GM19328 (cell line): ENCODE data around the gene TRPM3.

Experiments
- ATAC-seq: cut with Tn5 transposase; IDR thresholded peaks from one replicate; pipeline ENCODE4 v1.9.1; 2021; ENCODE audit warnings: mild to moderate bottlenecking, moderate library complexity; ENCODE audit not compliant: unreplicated experiment

Gene TRPM3

DNA sequence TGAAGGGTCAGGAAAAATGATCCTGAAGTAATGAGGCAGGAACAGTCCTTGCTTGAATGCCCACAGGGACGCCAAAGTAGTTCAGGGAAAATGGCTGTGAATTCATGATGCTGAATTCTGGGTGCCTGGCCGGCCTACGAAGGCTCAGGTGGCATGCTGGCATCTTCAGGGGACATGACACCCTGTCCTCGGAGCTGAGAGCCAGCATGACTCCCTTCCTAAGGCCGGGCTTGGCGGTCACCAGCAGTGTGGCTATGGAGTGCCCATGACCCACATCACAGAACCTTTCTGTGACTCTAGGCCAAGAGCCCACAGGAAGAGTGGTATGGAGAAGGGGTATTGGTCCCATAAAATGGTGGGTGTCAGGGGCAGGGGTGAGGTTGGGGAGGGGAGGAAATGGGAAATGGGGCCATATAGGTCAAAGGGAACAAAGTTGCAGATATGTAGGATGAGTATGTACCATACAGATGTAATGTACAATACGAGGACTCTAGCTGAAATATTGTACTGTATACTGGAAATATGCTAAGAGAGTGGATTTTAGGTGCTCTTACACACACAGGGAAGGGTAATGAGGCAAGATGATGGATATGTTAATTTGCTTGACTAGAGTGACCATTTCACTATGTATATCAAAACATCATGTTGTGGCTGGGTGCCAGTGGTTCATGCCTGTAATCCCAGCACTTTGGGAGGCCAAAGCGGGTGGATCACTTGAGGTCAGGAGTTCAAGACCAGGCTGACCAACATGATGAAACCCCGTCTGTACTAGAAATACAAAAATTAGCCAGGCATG is 504.2 kb downstream of the TRPM3 start:
- ATAC-seq, result no peak

DNA sequence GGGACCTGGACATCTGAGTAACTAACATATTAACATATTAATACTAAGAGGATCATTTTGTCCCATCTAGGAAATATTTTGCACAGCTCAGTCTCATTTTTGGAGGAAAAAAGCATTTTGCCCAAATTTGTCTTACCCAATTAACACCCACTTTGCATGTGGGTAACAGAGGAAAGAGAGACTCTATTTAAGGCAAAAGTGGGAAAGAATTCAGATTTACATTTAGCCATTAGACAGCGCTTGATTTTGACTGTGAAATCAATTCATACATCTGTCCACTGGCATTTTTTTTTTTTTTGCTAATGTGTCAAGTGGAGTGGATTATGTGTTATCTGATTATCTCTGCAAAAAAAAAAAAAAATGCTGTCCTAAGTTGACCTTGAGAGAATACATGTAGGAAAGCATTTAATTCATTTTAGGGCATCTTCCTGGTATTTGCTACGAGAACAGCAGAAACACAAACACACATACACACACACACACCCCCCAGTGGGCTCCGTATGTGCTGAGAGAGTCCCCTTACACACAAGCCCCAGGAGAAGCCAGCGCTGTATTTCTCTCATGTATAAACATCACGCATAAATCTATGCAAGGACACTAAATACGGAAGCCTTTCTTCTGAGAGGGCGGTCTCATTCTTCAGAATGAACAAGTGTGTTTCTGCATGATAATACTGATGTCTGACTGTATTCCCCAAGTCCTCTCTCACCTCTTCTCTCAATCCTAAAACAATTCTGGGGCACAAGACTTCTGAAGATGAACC is 505.0 kb downstream of the TRPM3 start:
- ATAC-seq, result no peak

DNA sequence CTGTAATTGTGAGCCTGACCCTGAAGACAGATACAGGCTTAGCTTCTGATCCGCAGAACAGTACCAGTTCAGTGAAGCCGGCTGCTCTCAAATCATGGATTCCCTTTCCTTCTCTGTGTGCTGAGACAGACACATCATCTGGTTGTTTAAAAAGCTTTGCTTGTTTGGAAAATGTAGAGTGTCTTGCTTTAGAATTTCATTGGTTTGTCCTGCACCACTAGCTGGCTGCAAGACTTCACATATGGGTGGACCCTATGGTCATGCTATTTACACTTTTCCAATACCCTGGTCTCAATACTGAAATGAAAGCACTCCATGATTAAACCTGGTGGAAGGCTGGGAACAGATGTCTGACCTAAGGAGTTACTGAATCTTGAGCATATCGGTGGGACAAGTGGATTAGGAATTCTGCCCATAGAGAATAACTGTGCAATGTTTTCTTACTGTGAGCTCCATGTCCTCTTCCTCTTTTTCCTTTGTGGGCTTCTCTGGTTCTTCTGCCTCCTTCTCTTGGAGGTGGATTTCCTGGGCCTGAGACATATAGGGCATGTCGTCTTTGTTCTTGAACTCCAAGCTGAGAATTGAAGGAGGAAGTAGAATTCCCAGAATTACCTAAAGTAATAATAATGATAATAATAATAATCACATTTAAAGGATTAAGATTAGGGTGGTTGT is 505.8 kb downstream of the TRPM3 start:
- ATAC-seq, result no peak

DNA sequence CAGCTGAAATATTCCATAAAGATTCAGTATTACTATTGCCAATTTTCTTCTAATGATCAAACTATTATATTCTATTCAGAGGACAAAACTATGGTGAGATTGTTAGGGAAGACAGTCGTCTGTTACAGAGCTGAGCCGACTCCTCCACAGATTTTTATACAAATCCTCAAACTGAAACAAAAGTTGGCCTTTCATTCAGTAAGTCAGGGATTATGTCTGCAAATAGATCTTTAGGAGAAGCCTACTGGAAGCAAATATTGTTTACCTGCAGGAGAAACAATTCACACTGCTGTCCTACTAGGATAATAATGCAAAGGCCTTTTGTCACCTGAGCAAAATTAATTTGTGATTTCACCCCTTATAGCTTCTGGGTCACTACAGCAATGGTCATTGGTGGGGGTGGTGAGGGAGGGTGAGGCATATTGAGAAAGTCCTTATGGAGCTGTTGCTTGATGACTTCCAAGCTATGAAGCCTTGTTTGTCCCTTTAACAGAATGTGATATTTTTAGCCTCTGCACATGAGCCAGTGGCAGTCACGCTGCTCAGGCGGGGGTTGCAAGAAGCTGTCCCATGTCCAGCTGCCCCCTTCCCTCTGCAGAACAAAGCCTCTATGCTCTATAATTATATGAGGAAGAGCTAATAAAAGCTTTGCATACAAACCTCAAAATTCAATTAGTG is 506.5 kb downstream of the TRPM3 start:
- ATAC-seq, result no peak

DNA sequence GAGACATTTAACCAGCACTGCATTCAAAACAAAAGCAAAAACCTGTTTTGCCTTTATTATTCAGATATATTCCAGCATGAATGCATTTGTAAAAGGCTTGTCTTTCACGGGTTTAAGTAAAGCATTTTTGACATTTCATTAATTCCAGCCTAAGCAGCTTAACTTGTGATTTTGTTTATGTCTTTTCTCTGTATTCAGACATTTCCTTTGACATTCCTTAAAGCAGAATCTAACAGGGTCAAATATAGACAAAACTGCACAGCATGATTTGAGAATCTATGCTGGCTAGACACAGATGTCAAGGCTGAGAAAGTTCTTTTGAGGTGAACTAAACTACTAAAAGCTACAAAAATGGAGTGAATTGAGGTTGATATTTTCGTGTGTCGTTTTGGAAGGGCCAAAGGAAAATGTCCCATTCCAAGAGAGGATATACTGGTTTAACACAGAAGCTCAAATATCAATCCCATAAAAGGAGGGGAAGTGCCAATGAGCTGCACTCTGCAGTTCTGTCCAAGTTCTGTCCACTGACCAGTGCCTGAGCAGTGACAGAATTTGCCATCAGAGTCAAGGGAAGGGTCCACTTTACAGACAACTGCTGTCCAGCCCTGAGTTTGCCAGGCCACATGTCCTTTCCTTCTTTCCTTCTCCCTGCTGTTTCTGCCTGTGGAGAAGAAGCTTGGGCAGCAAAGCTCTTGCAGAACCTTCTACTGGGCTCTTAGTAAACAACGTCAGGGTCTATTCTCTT is 508.2 kb downstream of the TRPM3 start:
- ATAC-seq, result no peak

DNA sequence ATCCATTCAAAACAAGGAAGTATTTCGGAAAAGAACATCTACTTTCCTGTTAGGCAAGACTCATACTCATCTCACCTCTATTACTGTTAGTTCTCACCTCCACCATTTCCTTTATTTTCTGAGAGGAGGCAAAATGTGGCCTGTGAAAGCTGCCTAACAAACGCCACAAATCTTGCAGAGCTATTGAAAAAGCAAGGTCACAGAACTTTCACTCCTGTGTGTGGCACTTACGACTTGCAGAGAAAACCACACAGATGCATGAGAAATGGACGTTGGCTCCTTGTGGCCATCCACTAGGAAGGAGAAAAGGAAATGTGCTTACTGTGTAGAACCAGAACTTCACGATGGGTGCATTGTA is 511.2 kb downstream of the TRPM3 start:
- no peak for ATAC-seq

DNA sequence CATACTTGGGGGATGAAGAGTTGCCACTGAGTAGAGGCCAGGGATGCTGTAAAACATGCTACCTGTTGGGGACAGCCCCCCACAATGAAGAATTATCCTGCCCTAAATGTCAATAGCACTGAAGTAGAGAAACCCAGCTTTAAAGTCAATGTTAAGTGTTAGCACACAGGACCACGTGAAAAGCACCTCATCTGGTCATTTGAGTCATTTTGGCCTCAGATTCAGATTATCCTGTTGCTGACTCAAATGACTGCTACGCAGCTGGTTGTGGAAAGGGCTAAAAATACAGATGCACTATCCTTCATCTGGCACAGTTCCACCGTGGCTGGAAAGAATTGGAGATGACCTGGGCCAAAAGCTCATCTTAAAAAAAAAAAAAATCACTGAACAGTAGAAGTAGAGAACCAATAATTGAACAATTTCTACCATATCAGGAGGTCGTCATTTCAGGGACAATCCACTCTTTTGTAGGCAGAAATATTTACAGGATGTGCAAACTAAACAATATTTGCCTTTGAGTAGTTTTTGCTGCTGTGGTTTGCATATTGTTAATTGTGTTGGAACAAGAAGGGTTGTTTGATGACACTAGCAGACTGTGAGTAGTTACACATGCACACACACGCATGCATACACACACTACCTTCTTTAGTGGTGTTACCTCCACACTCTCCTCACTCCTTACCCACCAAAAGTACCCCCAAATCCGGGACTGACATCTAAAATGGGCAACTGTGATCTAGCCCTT is 511.7 kb downstream of the TRPM3 start:
- ATAC-seq, result no peak

DNA sequence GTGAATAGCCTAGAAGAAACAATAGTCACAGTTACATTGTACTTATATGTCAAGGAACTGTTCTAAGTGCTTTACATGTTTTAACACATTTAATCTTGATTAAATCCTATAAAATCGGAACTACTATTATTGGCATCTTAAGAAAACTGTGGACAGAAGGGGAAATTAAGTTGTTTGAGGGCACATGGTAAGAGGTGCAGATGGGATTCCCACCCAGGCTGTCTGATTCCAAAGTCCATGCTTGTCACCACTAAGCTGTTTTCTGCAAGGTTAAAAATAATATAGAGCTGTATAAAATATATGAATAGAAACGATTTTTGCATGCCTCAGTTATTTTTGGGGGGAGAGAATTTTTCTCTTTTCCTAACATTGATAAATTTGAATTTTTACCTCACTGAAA is 512.4 kb downstream of the TRPM3 start:
- ATAC-seq, result no peak

DNA sequence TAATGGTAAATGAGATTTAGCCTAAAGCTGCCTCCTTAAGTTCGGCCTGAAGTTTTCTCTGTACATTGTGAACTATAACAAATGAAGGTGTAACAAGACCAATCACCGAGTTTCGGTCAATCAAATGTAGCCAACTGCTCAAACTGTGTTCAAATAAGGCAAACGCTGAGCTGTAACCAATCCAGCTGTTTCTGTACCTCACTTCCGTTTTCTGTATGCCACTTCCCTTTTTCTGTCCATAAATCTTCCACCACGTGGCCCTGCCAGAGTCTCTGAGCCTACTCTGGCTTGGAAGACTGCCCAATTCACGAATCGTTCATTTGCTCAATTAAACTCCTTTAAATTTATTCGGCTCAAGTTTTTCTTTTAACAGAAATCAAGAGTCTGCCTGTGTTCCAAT is 513.5 kb downstream of the TRPM3 start:
- no peak for ATAC-seq

DNA sequence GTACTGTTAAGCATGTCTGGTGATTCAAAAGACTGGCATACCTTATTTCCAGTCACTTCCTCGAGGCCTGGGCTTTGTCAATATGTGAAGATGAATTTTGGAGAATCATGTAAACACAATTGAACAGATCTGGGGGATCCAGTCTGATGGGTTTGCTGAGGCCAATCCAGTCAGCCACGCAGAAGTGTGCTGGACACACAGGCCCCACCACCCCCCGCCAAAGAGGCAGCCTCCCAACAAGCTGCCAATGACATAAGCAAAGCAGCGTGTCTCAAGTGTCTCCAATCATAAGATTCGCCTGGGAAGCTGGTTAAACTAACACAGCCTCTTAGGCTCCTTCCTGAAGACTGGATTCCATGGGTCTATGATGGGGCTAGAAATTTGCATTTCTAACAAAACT is 514.1 kb downstream of the TRPM3 start:
- ATAC-seq, result no peak

DNA sequence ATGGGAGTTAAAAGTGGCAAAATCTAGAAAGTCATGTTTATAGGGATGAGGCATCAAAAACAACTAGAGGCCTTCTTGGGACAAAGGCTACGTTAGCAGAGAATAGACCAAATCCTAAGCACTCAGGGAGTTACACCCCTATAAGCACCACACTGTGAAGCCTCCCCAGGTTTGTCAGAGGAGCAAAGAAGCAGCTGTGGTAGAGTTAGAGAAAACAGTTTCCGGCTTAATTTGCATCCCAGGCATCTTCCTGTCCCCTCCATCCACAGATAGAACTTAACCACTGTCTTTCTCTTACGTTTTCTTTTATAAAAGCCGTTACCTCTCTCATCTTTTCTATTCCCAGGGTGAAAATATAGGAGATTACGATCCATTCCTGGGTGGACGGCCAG is 518.4 kb downstream of the TRPM3 start:
- ATAC-seq, result no peak

DNA sequence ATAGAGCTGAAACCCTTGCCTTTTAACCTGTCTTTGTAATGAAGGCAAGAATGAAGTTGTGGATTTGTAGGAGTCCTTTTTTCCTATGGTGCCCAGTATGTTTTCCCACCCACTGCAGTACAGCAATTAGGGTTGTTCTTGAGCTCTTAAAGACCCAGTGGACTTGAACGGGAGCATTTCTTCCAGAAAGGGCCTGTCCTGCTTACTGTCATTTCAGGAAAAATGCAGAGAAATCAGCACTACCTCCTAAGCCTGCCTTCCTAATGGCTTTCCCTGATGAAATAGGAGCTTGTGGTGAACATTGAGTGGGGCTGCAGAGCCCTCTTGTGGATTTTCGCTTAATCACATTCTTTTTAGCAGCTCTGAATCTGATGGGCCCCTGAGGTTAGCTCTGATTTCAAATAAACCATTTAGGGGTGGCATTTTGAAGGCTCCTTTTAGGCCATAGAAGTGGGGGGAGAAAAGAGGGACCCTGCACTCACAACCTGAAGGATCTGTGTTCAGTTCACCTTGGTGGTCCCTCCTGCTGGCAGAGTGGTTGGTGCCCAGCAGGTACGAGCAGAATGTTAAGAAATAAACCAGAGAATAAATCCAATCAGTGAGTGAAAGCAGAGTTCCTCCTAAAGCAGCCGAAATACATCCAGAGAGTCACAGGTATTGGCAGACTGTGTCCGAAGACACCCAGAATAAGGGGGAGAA is 519.0 kb downstream of the TRPM3 start:
- peak; percentile 68 for ATAC-seq

DNA sequence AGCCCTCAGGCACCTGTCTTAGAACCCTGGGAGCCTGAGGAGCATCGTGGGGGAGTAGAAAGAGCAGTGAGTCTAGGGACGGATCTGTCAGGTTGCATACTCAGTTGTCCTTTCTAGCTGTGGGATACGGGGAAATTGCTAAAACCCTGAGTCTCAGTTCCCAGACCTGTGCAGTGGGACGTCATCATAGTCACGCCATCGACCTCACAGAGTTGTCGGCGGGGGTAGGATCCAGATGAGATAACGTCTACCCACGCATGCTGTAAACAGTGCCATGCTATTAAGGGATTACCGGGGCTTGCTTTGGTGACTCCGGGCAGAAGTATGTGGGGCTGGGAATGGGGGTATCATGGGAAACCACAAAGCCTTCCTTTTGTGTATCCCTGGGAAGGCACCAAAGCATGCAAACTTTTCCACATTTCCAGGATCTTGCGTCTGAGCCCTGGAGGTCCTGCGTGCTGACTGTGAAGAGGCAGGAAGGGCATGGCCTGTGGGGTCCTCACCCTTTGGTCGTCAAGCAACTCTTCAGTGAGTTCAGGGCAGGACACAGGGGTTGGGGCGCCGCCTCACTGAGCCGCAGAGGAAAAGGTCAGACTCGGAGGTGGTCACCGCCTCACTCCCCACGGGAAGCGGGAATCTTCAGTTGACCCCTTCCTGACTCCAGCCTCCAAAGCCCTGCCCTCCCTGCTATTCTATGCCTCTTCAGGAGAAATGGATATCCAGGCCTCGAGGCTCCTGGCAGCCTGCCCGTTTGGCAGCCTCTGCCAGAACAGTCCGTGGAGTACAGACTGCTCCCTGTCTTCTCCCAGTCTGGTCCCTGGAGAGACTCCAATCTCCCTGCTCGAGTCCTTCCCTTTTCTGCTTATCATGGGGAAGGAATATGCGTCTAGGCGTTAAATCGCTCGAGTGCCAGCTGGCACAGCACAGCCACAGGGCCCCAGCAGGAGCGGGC is 520.1 kb downstream of the TRPM3 start:
- ATAC-seq, result no peak

DNA sequence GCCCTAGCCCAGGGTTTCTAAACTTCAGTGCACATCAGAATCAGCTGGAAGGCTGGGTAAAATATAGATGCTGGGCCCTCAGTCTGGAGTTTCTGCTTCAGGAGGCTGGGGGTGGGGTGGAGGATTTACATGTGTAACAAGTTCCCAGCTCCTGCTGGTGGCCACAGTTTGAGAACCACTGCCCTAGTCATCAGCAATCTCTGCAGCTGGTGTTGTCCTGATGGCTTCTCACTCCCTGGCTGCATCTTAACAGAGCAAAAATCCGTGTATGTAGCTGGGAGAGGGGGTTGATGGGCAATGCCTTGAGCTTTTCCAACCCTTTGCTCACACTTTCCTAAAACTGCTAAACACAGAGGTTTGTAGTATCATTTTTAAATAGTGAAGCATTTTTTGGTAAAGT is 520.9 kb downstream of the TRPM3 start:
- ATAC-seq, result no peak

DNA sequence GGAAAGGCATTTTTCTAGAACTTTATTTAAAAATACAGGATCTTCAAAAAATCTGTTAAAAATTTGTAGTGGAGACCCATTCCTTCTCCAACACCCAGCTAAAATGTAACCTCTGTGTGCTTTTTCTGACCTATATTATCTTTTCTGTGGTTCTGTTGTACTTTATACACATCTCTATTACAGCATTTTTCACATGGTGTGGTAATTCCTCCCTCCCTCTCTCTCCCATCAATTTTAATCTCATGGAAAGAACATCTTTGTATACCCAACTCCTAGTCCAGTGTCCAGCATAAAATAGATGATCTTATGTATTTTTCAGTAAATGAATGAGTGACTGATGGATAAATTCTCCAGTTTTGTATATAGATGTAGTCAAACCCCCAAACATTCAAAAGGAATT is 523.5 kb downstream of the TRPM3 start:
- no peak for ATAC-seq

DNA sequence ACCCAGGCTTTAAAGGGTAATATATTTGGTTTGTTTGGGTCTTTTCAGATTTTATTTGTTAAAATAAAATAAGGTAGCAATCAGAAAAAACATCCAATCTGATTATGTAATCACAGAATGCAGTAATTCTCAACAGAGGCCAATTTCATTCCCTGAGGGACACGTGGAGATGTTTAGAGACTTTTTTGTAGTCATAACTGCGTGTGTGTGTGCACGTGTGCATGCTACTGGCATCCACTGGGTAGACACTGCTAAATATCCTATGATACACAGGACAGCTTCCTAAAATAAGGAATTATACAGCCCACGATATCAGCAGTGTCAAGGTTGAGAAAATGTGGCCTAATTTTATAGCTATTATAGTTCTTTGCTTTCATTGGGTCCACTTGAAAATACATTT is 526.2 kb downstream of the TRPM3 start:
- no peak for ATAC-seq

DNA sequence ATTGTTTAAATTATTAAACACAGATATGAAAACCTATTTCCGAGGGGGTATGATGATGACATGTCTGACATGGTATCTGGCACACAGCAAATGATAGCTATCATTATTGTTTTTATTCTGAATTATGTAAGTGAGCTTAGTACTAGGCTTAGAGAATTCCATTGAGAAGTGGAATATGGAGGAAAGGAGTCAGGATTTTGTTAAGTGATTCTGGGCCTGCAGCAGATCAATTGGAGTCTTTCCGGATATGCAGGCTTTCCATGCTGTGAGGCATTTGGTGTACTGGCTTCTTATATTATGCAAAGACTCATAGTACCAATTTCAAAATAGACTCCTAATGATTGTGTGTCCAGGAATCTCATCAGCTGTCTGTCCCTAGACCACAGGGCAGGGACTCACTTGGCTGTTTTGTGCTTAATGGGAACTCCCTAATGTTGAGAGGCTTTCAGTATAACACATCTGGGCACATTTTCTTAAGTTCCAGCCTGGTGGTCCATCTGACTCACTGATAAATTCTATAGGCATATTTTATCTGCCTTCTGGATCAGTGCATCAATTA is 527.0 kb downstream of the TRPM3 start:
- ATAC-seq, result no peak

DNA sequence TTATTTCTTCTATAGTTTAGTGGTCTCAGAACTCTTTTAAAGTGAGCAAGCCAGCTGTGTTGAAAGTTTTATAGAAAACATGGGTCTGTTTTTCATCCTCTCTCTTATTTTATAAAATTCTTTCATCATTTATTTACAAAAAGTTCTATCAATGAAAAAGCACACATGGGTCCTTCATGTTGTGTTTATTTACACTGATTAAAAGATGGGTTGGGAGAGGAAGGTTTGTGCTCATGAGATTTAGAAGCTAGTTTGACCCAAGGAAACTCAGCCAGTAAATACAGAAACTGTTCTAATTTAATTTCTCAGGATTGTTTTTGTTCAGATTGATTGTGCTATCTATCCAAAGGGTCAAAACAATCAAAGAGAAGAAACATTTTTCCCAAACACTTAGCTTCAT is 528.2 kb downstream of the TRPM3 start:
- ATAC-seq, result no peak
